ENCODE data around the gene CERK. TPM values are rescaled to one million over a fixed set of nuclear protein-coding genes. Genes with fewer than 3 reads are reported as not detected.
A peak's percentile ranks its signal among the peaks of the same experiment; 100 is the strongest.

The CERK gene
- total and polyA plus RNA-seq, 2 of the 13 experiments (the other 11 are each of a cell fraction or from before 2014, with no cell fraction given) = 40.3 to 41.9 TPM

GRCh38 chr22:46754110-46754799, 16.2 kb upstream of the CERK start (continued):
- no peak for TF ChIP-seq BRF2 (CRISPR knock-in tag; IDR thresholded peaks at IDR 0.05)
- TF ChIP-seq CHCHD3 (CRISPR knock-in tag; IDR thresholded peaks at IDR 0.05) = 0 out of 2 replicates have a peak, but pooled peaks have one; percentile 45
- TF ChIP-seq ATM (IDR thresholded peaks at IDR 0.05; ENCODE audit: borderline replicate concordance) = no peak
- peak; percentile 54; the same call in 1 of the 2 replicates for TF ChIP-seq ZNF556 (CRISPR knock-in tag; IDR thresholded peaks at IDR 0.05; ENCODE audit: borderline replicate concordance)
- peak; percentile 83; the same call in 1 of the 2 replicates for TF ChIP-seq MEIS1 (CRISPR knock-in tag; IDR thresholded peaks at IDR 0.05; ENCODE audit: borderline replicate concordance)
- peak; percentile 67; the same call in 1 of the 2 replicates for TF ChIP-seq ZNF788 (CRISPR knock-in tag; IDR thresholded peaks at IDR 0.05; ENCODE audit: borderline replicate concordance)
- no peak for TF ChIP-seq FLYWCH1 (CRISPR knock-in tag; IDR thresholded peaks at IDR 0.05)
- no peak for TF ChIP-seq IKZF4 (CRISPR knock-in tag; IDR thresholded peaks at IDR 0.05; ENCODE audit: borderline replicate concordance, low read depth, not compliant biosample characterization)
- TF ChIP-seq ZKSCAN8 (CRISPR knock-in tag; IDR thresholded peaks at IDR 0.05; ENCODE audit: borderline replicate concordance) = peak; percentile 14; the same call in 1 of the 2 replicates
- peak; percentile 22; the same call in 1 of the 2 replicates for TF ChIP-seq ZNF644 (CRISPR knock-in tag; IDR thresholded peaks at IDR 0.05; ENCODE audit: low read depth)
- TF ChIP-seq ARNT (IDR thresholded peaks at IDR 0.05) = no peak
- TF ChIP-seq ZMYM3 (CRISPR knock-in tag; IDR thresholded peaks at IDR 0.05) = no peak
- no peak for TF ChIP-seq FOXC1 (CRISPR knock-in tag; IDR thresholded peaks at IDR 0.05; ENCODE audit: borderline replicate concordance)
- no peak for TF ChIP-seq NR0B2 (CRISPR knock-in tag; IDR thresholded peaks at IDR 0.05)
- TF ChIP-seq ZBTB8A (CRISPR knock-in tag; IDR thresholded peaks at IDR 0.05; ENCODE audit: borderline replicate concordance, low read depth) = no peak
- TF ChIP-seq ZBTB21 (CRISPR knock-in tag; IDR thresholded peaks at IDR 0.05) = peak; percentile 94
- TF ChIP-seq ZNF773 (CRISPR knock-in tag; IDR thresholded peaks at IDR 0.05; ENCODE audit: borderline replicate concordance) = no peak
- TF ChIP-seq ZNF780A (CRISPR knock-in tag; IDR thresholded peaks at IDR 0.05) = no peak
- TF ChIP-seq RAD21 (CRISPR knock-in tag; IDR thresholded peaks at IDR 0.05) = no peak
- no peak for TF ChIP-seq EED (CRISPR knock-in tag; IDR thresholded peaks at IDR 0.05)
- TF ChIP-seq ZNF598 (CRISPR knock-in tag; IDR thresholded peaks at IDR 0.05; ENCODE audit: borderline replicate concordance) = no peak
- no peak for TF ChIP-seq KDM6A (CRISPR knock-in tag; IDR thresholded peaks at IDR 0.05; ENCODE audit: low read depth)
- no peak for TF ChIP-seq DDIT3 (CRISPR knock-in tag; IDR thresholded peaks at IDR 0.05)
- peak; percentile 41; the same call in 1 of the 2 replicates for TF ChIP-seq THRA (CRISPR knock-in tag; IDR thresholded peaks at IDR 0.05; ENCODE audit: borderline replicate concordance)
- no peak; the same call in 1 of the 2 replicates for TF ChIP-seq ZXDC (CRISPR knock-in tag; IDR thresholded peaks at IDR 0.05)

Measured in HepG2 (cell line).